ENCODE data around the gene RIMS4. TPM values are rescaled to one million over a fixed set of nuclear protein-coding genes. Genes with fewer than 3 reads are reported as not detected.

RIMS4 gene
- total and polyA plus RNA-seq, 10 of the 15 experiments (the other 5 are each of a cell fraction or from before 2014, with no cell fraction given) = under 0.01 to 0.07 (median 0.05) TPM; not detected in 5

DNA sequence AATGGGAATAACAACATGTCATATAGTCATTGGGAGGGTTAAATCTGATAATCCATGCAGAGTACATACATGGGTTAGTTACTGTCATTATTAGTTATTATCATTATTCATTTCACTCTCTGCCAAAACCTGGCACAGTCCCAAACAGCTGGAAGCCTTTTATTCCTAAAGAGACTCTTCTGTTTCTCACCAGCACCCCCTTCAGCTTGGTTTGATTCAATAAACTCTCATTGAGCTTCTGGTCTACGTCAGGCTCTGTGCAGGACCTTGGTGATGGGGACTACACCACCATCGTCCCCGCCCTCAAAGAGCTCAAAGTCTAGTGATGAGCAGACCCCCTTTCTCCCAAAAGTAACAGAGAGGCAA, 62.4 kb downstream of the RIMS4 start (continued):
- TF ChIP-seq, protein P1, sequence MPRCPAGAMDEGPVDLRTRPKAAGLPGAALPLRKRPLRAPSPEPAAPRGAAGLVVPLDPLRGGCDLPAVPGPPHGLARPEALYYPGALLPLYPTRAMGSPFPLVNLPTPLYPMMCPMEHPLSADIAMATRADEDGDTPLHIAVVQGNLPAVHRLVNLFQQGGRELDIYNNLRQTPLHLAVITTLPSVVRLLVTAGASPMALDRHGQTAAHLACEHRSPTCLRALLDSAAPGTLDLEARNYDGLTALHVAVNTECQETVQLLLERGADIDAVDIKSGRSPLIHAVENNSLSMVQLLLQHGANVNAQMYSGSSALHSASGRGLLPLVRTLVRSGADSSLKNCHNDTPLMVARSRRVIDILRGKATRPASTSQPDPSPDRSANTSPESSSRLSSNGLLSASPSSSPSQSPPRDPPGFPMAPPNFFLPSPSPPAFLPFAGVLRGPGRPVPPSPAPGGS (IDR thresholded peaks at IDR 0.05; ENCODE audit: borderline replicate concordance, insufficient read depth, low read depth, low read length, poor library complexity, severe bottlenecking) = no peak
- TF ChIP-seq, protein P2, sequence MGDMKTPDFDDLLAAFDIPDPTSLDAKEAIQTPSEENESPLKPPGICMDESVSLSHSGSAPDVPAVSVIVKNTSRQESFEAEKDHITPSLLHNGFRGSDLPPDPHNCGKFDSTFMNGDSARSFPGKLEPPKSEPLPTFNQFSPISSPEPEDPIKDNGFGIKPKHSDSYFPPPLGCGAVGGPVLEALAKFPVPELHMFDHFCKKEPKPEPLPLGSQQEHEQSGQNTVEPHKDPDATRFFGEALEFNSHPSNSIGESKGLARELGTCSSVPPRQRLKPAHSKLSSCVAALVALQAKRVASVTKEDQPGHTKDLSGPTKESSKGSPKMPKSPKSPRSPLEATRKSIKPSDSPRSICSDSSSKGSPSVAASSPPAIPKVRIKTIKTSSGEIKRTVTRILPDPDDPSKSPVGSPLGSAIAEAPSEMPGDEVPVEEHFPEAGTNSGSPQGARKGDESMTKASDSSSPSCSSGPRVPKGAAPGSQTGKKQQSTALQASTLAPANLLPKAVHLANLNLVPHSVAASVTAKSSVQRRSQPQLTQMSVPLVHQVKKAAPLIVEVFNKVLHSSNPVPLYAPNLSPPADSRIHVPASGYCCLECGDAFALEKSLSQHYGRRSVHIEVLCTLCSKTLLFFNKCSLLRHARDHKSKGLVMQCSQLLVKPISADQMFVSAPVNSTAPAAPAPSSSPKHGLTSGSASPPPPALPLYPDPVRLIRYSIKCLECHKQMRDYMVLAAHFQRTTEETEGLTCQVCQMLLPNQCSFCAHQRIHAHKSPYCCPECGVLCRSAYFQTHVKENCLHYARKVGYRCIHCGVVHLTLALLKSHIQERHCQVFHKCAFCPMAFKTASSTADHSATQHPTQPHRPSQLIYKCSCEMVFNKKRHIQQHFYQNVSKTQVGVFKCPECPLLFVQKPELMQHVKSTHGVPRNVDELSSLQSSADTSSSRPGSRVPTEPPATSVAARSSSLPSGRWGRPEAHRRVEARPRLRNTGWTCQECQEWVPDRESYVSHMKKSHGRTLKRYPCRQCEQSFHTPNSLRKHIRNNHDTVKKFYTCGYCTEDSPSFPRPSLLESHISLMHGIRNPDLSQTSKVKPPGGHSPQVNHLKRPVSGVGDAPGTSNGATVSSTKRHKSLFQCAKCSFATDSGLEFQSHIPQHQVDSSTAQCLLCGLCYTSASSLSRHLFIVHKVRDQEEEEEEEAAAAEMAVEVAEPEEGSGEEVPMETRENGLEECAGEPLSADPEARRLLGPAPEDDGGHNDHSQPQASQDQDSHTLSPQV (IDR thresholded peaks at IDR 0.05) = no peak
- no peak for TF ChIP-seq TARDBP (IDR thresholded peaks at IDR 0.05; ENCODE audit: borderline replicate concordance)

DNA sequence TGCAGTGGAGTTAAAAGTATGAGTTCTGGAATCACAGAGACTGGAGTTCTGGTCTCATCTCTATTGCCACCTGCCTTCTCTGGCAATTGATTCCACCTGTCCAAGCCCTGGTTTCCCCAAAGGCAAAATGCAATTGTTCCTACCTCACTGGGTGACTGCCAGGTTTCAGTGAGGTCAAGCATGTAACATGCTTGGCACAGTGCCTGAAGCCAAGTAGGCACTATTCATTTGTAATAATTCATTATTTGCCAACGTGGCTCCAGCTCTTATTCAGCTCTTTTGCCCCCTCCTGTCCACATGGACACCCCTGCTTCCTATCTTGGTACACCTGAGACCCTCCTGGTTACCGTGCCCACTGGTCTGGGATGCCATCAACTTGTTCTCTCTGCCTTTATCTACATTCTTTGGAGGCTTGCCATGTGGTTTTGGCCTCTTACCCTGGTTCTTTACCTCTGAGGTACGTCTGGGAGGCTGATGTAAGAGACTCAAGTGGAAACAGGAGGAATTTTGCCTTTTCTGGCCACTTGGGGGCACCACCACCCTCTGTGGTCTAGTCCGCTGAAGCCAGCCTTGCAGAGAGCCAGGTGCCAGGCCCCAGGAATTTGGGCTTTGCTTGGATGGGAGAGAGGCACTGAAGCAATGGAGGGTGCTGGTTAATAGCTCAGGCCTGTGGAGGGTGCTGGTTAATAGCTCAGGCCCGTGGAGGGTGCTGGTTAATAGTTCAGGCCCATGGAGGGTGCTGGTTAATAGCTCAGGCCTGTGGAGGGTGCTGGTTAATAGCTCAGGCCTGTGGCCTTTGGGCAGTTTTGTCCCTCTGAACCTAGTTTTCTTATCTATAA, 63.0 kb downstream of the RIMS4 start:
- Histone ChIP-seq H3K4me3 (no peak overlapping the region), H4K20me1 (ENCODE audit: control insufficient read depth, insufficient read depth) (no peaks in the 10 kb centered on the region; the same call in 1 of the 2 replicates), H3K79me2 (ENCODE audit: control insufficient read depth, insufficient read depth, low read length) (no peaks in the 10 kb centered on the region), H3K9me3 (replicated peaks; ENCODE audit: control insufficient read depth, insufficient read depth, low read length) (no peaks in the 10 kb centered on the region), H3K4me1 (ENCODE audit: control insufficient read depth, insufficient read depth, low read length) (no peaks in the 10 kb centered on the region), H3K4me2 (ENCODE audit: control insufficient read depth, insufficient read depth) (no peak overlapping the region), H3K9ac (ENCODE audit: control insufficient read depth, insufficient read depth, low read length) (no peak overlapping the region), H3K36me3 (ENCODE audit: control insufficient read depth in 2 of 2, insufficient read depth in 2 of 2, low read length in 1 of 2) (no peaks in the 10 kb centered on the region), H3K27me3 (replicated peaks in 1 of 2; ENCODE audit: control insufficient read depth in 2 of 2, insufficient read depth in 2 of 2, low read length in 1 of 2) (peaks cover 13 to 16% of the 10 kb centered on the region in 2 experiments), H2AFZ (ENCODE audit: control insufficient read depth, low read depth, low read length) (no peak overlapping the region), H3K27ac (ENCODE audit: control insufficient read depth, insufficient read depth) (no peak overlapping the region)
- SMC1A ChIA-PET (ENCODE audit: uncharacterized antibody, unreplicated experiment) = interaction anchor here (0.9 to 2.1 kb wide), 5 partner anchors 9 to 123 kb away, joined by 3 to 13 read pairs (median 5); no protein-coding TSS in a partner anchor
- intact Hi-C loops (cut with micrococcal nuclease; ENCODE audit: unreplicated experiment) = loop anchor here (1.0 kb wide), 1 partner anchor 120 kb away; no protein-coding TSS in a partner anchor
- CTCF ChIA-PET = interaction anchor here (0.6 to 2.2 kb wide), 29 partner anchors 9 to 452 kb away, joined by 3 to 27 read pairs (median 4); partner anchors contain the start of genes PABPC1L and YWHAB
- RAD21 ChIA-PET (ENCODE audit: unreplicated experiment) = interaction anchor here (0.7 to 1.5 kb wide), 3 partner anchors 61 to 119 kb away, joined by 3 to 6 read pairs (median 4); no protein-coding TSS in a partner anchor
- BruUV-seq (replicated peaks) = no TSS peak
- in situ Hi-C loops (cut with MboI) = loop anchor here (10.0 kb wide), 1 partner anchor 117 kb away; no protein-coding TSS in a partner anchor
- ATAC-seq = peak; percentile 81
- WGBS (ENCODE audit: insufficient coverage, insufficient replicate concordance, low lambda C conversion rate, missing lambda C conversion rate) = 0% methylated on average over 5 of the region's 5 CpGs
- POLR2A ChIA-PET = interaction anchor here (0.6 to 0.7 kb wide), 2 partner anchors 38 to 65 kb away, joined by 3 to 4 read pairs; no protein-coding TSS in a partner anchor
- no peak for DNase-seq (ENCODE audit: low read depth, low spot score)
- FAIRE-seq = peak; percentile 70
- TF ChIP-seq, protein P3, sequence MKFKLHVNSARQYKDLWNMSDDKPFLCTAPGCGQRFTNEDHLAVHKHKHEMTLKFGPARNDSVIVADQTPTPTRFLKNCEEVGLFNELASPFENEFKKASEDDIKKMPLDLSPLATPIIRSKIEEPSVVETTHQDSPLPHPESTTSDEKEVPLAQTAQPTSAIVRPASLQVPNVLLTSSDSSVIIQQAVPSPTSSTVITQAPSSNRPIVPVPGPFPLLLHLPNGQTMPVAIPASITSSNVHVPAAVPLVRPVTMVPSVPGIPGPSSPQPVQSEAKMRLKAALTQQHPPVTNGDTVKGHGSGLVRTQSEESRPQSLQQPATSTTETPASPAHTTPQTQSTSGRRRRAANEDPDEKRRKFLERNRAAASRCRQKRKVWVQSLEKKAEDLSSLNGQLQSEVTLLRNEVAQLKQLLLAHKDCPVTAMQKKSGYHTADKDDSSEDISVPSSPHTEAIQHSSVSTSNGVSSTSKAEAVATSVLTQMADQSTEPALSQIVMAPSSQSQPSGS (IDR thresholded peaks at IDR 0.05; ENCODE audit: low read length) = no peak
- TF ChIP-seq, protein P4, sequence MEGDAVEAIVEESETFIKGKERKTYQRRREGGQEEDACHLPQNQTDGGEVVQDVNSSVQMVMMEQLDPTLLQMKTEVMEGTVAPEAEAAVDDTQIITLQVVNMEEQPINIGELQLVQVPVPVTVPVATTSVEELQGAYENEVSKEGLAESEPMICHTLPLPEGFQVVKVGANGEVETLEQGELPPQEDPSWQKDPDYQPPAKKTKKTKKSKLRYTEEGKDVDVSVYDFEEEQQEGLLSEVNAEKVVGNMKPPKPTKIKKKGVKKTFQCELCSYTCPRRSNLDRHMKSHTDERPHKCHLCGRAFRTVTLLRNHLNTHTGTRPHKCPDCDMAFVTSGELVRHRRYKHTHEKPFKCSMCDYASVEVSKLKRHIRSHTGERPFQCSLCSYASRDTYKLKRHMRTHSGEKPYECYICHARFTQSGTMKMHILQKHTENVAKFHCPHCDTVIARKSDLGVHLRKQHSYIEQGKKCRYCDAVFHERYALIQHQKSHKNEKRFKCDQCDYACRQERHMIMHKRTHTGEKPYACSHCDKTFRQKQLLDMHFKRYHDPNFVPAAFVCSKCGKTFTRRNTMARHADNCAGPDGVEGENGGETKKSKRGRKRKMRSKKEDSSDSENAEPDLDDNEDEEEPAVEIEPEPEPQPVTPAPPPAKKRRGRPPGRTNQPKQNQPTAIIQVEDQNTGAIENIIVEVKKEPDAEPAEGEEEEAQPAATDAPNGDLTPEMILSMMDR (IDR thresholded peaks at IDR 0.05 in 2 of 3, conservative IDR thresholded peaks at IDR 0.05 in 1 of 3; ENCODE audit: control insufficient read depth in 2 of 3, extremely low read depth in 1 of 3, insufficient read depth in 1 of 3, low read depth in 3 of 3, low read length in 3 of 3) = peak; percentile 66 to 78 (median 73)
- TF ChIP-seq POLR2AphosphoS5 (IDR thresholded peaks at IDR 0.05; ENCODE audit: low read length) (no peak), SMC3 (IDR thresholded peaks at IDR 0.05; ENCODE audit: borderline replicate concordance, low read length) (peak; percentile 66; the same call in 1 of the 2 replicates), RUNX3 (IDR thresholded peaks at IDR 0.05; ENCODE audit: low read length) (peak; percentile 52), SUZ12 (IDR thresholded peaks at IDR 0.05; ENCODE audit: unreplicated experiment) (no peak), RAD21 (IDR thresholded peaks at IDR 0.05; ENCODE audit: insufficient read depth, low read depth, low read length) (peak; percentile 49)
